Smooth muscle cell of the umbilical artery (primary cell): ENCODE data around the gene RPS3A. TPM values are rescaled to one million over a fixed set of nuclear protein-coding genes. Genes with fewer than 3 reads are reported as not detected.

Source experiments
- total RNA-seq: library from RNA; depleted of rRNA; stranded (reverse); fragments of >200 nt; gene quantifications from 2 replicates; pipeline ENCODE4 v1.2.3, GENCODE V29; 2014

Gene RPS3A
- 1,403 and 3,002 TPM in 2 replicates for total RNA-seq

GRCh38 chr4:151099229-151099975 lies at the start of gene RPS3A:
Gene RPS3A (plus strand): TSS chr4:151099628. CDS start chr4:151099653, 25 bp downstream.

Other genes starting within 250 kb of the RPS3A start
- gene LRBA, start 84.3 kb upstream of the RPS3A start, total RNA-seq, result 49.0 and 59.7 TPM in 2 replicates
- gene PRSS48, start 177.5 kb downstream of the RPS3A start, total RNA-seq, result not detected in 2 replicates
- 24.1 and 31.6 TPM in 2 replicates for gene SH3D19, start 226.0 kb downstream of the RPS3A start, total RNA-seq